GM18517 (cell line): ENCODE measurements around the gene TREM1.
"Not testable (repeated sequence)": the region's sequence is repeated elsewhere in the genome, so short reads cannot be mapped to it uniquely, and the experiment has no call there.

Experiments
- ATAC-seq: cut with Tn5 transposase; IDR thresholded peaks from one replicate; pipeline ENCODE4 v1.9.1; 2021; ENCODE audit warnings: mild to moderate bottlenecking, moderate library complexity; ENCODE audit not compliant: unreplicated experiment

Gene TREM1

DNA sequence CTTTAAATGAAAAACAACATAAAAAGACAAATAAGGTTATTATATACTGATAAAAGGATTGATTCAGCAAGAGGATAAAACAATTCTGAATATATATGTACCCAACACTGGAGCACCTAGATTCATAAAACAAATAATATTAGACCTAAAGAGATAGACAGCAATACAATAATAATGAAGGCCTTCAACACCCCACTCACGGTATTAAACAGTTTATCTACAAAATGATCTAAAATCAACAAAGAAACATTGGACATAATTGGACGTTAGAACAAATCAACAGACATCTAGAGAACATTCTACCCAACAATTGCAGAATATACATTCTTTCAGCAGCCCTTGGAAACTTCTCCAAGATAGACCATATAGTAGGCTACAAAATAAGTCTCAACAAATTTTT is 24.1 kb downstream of the TREM1 start:
- no peak for ATAC-seq

DNA sequence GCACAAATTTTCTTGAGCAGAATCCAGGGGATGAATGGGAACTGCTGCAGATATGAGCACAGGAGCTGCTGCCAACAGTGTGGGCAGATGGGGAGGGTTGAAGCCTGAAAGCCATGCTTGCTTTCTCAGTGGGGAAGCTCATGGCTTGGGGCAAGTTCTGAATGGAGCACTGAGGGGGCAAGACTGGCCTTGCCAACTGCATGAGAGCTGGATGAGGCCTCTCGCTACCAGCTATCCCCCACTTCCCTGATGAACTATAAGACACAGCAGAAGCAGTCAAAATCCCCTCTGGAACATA is 28.3 kb downstream of the TREM1 start:
- ATAC-seq = no peak

GRCh38 chr6:41257369-41258195 is 28.9 kb downstream of the TREM1 start:
- no peak for ATAC-seq

DNA sequence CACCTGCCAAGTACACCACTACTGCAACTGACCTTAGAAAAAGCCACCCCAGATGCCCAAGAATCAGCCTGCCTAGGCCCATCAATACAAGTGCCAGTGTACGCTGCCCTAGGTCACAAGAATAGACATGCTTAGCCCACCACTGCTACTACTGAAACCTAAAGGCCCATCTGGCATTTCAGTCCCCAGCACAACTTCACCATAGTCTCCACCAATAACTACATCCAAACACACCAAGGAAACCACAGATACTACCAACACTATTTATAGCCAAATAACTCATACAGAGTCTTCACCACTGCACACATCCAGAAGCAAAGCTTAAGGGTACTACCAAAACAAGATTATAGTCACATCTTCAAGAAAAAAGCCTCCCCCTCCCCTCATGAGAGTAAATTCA is 30.1 kb downstream of the TREM1 start:
- ATAC-seq = peak; percentile 89

GRCh38 chr6:41255638-41256246 is 30.7 kb downstream of the TREM1 start:
- peak; percentile 32 for ATAC-seq

DNA sequence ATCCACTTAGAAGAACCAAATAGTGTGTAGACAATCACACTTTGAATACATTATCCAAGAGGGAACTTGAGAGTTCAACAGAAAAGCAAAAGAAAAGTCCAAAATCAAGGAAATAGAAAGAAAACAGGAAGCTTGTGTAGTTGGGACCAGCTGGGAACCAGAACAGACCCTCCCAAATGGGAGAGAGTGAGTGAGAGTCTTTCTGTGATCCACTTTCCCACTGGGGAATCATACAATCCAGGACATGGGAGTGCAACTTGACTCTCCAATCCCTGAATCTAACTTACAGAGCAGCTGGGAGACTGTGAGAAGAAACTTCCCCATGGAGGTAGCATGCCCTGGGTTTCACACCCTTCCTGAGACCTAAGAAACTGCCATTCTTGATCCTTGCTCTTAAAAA is 31.4 kb downstream of the TREM1 start:
- ATAC-seq = no peak

DNA sequence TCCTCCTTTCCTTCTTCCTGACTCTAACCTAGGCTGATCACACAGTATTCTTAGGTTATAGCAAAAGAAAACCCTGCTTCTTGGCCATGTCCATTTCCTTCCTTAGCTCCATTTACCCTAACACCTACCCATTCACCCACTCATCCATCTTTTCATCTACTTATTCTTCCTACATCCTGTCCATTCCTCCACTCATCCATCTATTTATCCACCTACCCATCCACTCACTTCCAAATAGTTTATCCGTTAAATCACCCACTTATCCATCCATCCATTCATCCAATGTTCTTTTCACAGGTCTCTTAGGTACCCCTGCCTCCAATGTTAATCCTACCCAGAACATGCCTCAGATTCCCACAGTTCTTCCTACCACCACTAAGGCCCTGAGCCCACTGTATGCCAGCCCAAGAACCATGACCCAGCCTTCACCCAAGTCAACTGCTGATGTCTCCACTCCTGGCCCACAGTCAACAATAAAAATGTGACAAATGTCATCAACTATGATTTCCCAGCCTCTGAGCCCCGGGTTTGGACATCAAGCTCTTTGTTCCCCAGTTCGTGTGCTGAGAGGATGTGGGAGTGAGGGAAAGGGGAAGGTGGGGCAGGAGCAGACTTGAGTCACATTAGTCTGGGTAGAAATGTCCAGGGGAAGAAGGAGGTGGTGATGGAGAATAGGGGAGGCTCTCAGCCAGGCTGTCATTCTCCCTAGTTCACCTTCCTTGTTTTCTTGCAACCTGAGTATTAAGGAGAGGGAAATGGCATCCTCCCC is 33.9 kb downstream of the TREM1 start:
- ATAC-seq = no peak

- ATAC-seq = no peak
Observed at GRCh38 chr6:41247882-41248705, 38.4 kb downstream of the TREM1 start.

- no peak for ATAC-seq
Observed at GRCh38 chr6:41247288-41247865, 39.1 kb downstream of the TREM1 start.

DNA sequence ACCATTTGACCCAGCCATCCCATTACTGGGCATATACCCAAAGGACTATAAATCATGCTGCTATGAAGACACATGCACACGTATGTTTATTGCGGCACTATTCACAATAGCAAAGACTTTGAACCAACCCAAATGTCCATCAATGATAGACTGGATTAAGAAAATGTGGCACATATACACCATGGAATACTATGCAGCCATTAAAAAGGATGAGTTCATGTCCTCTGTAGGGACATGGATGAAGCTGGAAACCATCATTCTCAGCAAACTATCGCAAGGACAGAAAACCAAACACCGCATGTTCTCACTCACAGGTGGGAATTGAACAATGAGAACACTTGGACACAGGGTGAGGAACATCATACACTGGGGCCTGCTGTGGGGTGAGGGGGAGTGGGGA is 40.0 kb downstream of the TREM1 start:
- ATAC-seq = not testable (repeated sequence)

DNA sequence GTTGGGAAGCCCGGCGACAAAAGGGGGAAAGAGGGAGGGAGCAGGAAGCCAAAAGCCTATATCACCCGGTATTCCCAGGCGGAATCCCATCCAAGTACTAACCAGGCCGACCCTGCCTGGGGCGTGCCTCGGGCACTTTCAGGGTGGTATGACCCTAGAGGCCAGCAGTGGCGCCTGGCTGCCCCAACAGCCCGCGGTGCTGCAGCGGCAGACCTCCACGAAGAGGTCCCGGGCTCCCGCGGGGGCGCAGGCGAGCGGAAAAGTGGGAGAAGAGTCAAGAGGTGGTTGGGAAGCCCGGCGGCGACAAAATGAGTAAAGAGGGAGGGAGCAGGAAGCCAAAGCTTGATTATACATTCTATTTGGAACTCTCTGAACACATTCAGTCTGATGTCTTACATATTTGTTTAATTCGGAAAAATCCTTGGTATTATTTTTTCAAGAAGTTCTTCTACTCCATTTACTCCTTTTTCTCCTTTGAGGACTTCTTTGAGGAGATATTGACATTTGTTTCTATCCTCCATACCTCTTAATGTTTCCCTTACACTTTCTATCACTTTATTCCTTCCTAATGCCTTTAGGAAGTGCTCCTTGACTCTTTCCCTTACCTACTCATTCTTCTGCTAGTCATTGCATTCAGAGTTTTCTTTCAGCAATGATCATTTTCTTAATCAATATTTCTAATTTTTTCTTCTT is 46.9 kb downstream of the TREM1 start:
- no peak for ATAC-seq

DNA sequence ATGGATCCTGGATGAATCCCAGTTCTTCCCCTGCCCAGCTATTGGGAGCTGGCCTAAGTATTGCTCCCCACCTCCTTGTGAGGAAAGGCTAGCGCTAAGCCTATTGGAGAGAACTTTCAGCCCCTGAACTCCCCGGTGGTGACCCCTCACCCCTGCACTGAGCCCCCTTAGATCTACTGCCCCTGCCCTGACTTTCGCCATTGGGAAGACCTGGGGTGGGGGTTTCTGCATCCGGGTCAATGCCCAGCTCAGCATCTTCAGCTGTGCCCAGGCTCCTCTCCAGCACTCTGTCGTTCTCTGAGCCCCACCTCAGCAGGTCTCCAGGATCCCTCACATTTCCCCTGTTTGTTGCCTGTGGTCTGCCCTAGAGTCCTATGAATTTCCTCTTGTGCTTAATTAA is 49.4 kb downstream of the TREM1 start:
- ATAC-seq = no peak

GRCh38 chr6:41236276-41236675 is 50.2 kb downstream of the TREM1 start:
- no peak for ATAC-seq

- no peak for ATAC-seq
Observed at GRCh38 chr6:41232667-41233066, 53.8 kb downstream of the TREM1 start.

DNA sequence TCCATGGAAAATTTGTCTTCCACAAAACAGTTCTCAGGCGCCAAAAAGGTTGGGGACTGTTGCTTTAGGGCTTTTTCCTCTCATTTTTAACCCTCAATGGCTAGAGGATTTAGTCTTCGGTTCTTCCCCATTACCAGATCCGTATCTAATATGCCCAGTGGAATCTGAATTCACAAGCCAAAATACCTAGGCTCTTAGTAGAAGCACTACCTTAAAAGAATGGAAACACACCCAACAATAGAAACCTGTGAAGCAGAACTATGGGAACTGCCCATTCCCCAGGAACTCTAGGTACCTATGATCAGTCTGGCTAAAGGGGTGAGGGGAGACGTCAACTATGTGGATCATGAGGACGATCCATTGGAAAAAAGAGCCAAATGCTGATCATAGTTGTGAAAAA is 55.2 kb downstream of the TREM1 start:
- ATAC-seq = no peak

DNA sequence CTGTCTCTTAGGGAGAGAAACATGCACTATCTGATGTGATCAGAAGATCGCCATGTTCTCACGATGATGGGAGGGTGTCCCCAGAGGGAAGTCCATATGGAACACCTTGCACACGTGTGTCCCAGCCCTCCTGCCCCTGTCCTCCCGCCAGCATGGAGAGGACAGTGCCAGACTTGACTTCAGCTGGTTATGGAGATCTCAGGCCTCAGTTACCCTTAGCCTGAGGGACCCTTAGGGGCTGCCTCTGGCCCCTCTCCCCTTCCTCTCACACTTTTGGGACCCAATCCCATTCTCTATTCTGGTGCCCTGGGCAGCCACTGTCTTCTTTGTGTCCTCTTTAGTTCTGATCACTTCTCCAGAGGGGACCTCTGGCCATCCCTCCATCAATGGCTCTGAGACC is 56.8 kb downstream of the TREM1 start:
- ATAC-seq = no peak

GRCh38 chr6:41228616-41229015 is 57.9 kb downstream of the TREM1 start:
- ATAC-seq = no peak

DNA sequence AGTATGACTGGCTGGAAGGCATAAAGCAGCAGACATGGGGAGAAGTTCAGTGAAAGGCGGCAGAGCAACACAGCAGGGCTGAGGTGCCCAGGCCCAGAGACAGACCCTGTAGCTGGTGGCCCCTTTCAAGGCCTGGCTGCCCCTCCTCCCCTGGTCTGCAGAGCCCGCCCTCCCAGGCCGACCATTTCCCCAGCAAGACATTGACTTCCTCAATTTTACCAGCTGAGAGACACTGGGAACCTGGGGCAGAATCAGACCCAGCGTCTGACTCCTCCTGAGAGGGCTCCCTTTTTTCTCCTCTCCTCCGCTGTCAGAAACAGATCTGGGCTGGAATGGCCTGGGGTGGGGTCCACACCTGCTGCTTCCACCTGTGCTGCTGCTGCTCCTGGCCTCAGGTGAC is 58.4 kb downstream of the TREM1 start, which contains the start of gene TREML4:
TSS of gene TREML4 (plus strand) at position 254 of the 400 bp plus-strand sequence. CDS start at position 333, 79 bp downstream.
- ATAC-seq = no peak

DNA sequence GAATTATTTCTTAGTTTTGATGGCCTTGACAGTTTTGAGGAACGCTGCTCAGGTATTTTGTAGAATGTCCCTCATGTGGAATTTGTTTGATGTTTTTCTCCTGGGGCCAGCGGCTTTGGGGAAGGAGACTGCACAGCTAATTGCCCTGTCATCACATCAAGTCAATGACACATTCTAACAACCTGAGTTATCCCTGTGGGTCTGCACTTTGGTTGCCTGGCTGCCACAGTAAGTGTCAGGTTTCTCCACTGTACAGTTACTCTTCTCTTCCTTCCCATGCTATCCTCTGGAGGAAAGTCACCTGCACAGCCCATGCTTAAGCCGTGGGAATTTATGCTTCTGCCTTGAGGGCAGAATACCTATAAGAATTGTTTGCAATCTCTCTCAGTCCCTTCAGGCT is 59.7 kb downstream of the TREM1 start:
- no peak for ATAC-seq

DNA sequence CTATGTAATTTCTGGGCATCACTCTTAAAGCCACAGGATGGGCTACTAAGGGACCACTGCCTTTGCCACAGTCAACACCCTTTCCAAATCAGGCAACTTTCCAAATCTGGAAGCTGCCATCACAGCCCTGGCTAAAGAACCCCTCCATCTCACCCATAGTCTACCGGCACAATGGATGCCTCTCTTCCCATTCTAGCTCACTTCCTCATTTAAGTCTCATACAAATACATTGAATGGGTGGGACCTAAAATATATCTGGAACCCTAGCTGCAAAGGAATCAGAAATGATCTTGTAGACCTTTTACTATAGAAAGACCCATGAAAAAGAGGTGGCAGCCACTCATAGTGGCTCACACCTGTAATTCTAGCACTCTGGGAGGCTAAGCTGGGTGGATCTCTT is 61.7 kb downstream of the TREM1 start:
- no peak for ATAC-seq
